Vagina (tissue), 2 donors: Measurements from ENCODE around the gene PIK3CG.

Experiments used
- POLR2A ChIP-seq, 2 donors: fragments of 450-650 bp; IDR thresholded peaks; one replicate each; pipeline ENCODE4 v1.6.1; 2017; ENCODE audit warnings: antibody characterized with exemption in 2 of 2, mild to moderate bottlenecking in 2 of 2, moderate library complexity in 2 of 2
- POLR2AphosphoS5 ChIP-seq, 2 donors: sonication (generic); formaldehyde crosslinking; IDR thresholded peaks; one replicate each; pipeline ENCODE4 v1.9.0; 2017; ENCODE audit warnings: antibody characterized with exemption in 2 of 2, mild to moderate bottlenecking in 2 of 2, low read depth in 1 of 2; ENCODE audit not compliant: insufficient read depth in 1 of 2
- TF ChIP-seq, protein P1 (sequence below), 3 experiments: fragments of 450-650 bp in 2 of 3; fragments of 200-600 bp in 1 of 3; sonication (generic) in 1 of 3; IDR thresholded peaks; one replicate each; pipeline ENCODE4 v1.5.1; 2017 to 2019; ENCODE audit warnings: antibody characterized with exemption in 3 of 3, mild to moderate bottlenecking in 2 of 3, moderate library complexity in 2 of 3

DNA sequence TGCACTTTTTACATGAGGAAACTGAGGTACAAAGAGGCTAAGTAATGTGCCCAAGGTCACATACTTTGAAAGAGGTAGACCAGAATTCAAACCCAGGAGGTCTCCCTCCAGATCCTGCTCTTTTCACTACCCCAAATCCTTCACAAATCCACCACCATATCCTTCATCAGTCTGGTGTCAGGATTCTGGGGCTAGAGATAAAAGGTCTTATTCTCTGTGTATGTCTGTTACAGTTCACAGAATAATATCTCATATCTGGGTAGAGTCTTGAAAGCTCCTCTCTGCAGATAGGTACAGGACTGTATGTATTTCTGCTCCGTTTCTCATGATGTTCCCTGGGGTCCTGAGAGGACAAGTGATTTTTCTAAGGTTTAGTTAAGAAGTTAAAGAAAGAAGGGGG, 4.9 kb downstream of the PIK3CG start:
- TF ChIP-seq, protein P1, sequence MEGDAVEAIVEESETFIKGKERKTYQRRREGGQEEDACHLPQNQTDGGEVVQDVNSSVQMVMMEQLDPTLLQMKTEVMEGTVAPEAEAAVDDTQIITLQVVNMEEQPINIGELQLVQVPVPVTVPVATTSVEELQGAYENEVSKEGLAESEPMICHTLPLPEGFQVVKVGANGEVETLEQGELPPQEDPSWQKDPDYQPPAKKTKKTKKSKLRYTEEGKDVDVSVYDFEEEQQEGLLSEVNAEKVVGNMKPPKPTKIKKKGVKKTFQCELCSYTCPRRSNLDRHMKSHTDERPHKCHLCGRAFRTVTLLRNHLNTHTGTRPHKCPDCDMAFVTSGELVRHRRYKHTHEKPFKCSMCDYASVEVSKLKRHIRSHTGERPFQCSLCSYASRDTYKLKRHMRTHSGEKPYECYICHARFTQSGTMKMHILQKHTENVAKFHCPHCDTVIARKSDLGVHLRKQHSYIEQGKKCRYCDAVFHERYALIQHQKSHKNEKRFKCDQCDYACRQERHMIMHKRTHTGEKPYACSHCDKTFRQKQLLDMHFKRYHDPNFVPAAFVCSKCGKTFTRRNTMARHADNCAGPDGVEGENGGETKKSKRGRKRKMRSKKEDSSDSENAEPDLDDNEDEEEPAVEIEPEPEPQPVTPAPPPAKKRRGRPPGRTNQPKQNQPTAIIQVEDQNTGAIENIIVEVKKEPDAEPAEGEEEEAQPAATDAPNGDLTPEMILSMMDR (IDR thresholded peaks at IDR 0.05): no peak
- no peak for TF ChIP-seq POLR2A (IDR thresholded peaks at IDR 0.05)
- TF ChIP-seq POLR2AphosphoS5 (IDR thresholded peaks at IDR 0.05; ENCODE audit: insufficient read depth in 1 of 2, low read depth in 1 of 2): no peak
